AML-193 (cell line): ENCODE results near the gene DENND4C.
"Not testable (repeated sequence)": the region's sequence is repeated elsewhere in the genome, so short reads cannot be mapped to it uniquely, and the experiment has no call there.

Experiments
- DNase-seq, 2 experiments: peaks; one replicate each; lab custom pipeline; 2025; lab: John Stamatoyannopoulos, UW

Gene DENND4C

DNA sequence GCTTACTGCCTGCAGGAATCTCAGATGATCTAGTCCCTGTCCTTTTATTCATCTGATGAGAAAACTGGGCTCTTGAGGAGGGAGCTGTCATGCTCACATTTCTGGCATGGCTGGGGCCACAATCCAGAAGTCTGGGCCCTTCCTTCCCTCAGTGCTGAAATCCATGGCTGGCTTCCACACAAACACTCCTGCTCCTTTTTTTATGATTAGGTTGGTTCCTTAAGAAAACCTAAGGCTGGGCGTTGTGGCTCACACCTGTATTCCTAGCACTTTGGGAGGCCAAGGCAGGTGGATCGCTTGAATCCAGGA lies 179.7 kb downstream of the DENND4C start:
- DNase-seq: no peak

DNA sequence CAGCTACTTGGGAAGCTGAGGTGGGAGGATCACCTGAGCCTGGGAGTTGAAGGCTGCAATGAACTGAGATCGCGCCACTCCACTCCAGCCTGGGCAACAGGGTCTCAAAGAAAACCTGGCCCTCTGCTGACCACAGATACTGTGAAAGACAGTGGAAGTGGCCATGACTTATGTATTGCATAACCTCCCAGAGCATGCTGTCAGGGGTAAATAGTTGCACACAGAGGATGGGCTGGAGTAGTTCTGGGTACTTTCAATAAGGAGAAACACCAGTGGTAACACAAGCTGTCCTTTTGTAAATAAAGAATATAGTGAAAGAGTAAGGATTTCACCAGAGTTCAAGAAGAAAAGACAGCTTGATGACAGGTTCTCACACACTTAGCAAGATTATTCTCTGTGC lies 180.1 kb downstream of the DENND4C start:
- no peak for DNase-seq

DNA sequence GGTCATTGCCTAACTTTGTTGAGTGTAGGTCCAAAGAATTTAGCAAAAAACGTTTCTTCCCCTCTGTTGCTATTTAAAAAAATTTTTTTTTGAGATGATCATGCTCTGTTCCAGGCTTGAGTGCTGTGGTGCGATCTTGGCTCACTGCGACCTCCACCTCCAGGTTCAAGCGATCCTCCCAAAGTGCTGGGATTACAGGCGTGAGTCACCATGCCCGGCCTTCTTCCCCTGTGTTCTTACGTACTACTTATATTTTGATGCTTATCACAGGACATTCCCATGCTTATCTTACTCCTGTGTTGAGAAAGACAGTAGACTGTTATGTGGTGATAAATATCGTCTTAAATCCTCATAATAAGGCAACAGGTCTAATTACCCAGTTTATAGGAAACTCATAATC lies 180.8 kb downstream of the DENND4C start:
- DNase-seq: no peak

DNA sequence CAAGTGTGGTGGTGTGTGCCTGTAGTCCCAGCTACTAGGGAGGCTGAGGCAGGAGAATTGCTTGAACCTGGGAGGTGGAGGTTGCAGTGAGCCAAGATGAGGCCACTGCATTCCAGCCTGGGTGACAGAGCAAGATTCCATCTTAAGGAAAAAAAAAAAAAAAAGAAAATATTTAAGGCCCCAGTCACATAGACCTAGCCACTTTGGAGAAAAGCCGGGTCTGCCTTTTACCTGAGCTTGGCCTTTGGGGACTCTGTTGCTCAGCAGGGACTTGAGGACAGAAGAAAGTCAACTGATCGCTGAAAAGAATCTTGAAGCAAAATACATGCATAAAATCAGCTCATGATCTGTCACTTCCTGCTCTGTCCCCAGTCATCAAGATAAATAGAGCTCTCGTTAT lies 183.0 kb downstream of the DENND4C start:
- DNase-seq: not testable (repeated sequence)

DNA sequence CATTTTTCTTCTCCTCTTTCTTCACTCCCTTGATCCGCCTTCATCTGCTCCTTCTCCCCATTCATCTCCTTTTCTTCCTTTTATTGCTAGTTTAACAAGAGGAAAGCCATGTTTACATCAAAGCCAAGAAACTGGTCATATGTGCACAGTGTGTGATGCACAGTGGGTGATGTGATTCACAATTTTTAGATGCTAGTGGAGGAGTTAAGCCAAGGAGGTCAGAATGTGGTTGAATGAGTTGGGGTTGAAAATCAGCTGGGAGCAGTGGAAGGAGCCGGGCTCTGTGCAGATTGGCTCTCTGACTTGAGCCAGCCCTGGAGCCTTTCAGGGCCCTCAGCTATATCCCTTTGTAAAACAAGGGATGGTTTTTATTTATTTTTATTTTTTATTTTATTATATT lies 185.7 kb downstream of the DENND4C start:
- DNase-seq: no peak

DNA sequence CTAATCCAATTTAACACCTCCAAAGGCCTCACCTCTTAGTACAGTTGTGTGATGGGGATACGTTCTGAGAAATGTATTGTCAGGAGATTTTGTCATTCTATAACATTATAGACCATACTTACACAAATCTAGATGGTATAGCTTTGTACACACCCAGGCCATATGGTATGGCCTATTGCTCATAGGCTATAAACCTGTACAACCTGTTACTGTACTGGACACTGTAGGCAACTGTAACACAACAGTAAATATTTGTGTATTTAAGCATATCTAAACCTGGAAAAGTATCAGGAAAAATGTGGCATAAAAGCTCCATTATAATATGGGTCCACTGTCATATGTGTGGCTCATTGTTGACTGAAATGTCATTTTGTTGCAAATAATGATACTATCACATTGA lies 190.4 kb downstream of the DENND4C start:
- no peak for DNase-seq
